Measurements from ENCODE around the gene NAT9. TPM values are rescaled to one million over a fixed set of nuclear protein-coding genes. Genes with fewer than 3 reads are reported as not detected.

Gene NAT9
- total RNA-seq, 4 donors from 2014 or later: 18.3 to 34.4 (median 27.6) TPM

GRCh38 chr17:74803388-74803930 is 27.3 kb upstream of the NAT9 start:
- Histone ChIP-seq H3K4me3 (no peak overlapping the region), H3K9me3 (no peaks in the 10 kb centered on the region), H3K4me1 (peaks cover 0 to 5% (median 0%) of the 10 kb centered on the region in 4 donors), H3K36me3 (no peaks in the 10 kb centered on the region), H3K27ac (peak overlapping the region in 1 of 4 donors; percentile 48), H3K27me3 (no peaks in the 10 kb centered on the region)
- WGBS, 2 donors (ENCODE audit: low coverage in 1 of 2): 66 to 91% methylated on average over 4 to 10 of the region's 12 CpGs
- no peak for DNase-seq
- in situ Hi-C loops (cut with MboI; ENCODE audit: low pct_ligation_motif_present in 1 of 4, low pct_unique_long_range_greater_than_20kb in 1 of 4, low sequenced_read_pairs in 3 of 4): loop anchor here in 1 of 4 donors (5.0 kb wide), 1 partner anchor 44 kb away; no protein-coding TSS in a partner anchor
- intact Hi-C loops (cut with DNase I; ENCODE audit: low total_unique reads): no loop called here
- no peak for TF ChIP-seq EP300 (IDR thresholded peaks at IDR 0.05; ENCODE audit: low read depth)
- no peak for TF ChIP-seq POLR2A (IDR thresholded peaks at IDR 0.05)
- no peak for TF ChIP-seq CTCF (IDR thresholded peaks at IDR 0.05)
- TF ChIP-seq POLR2AphosphoS5 (IDR thresholded peaks at IDR 0.05): no peak

GRCh38 chr17:74801896-74802295 is 25.8 kb upstream of the NAT9 start:
- H3K4me1 ChIP-seq: peaks cover 0 to 5% (median 0%) of the 10 kb centered on the region in 4 donors
- no peaks in the 10 kb centered on the region for H3K36me3 ChIP-seq

GRCh38 chr17:74800531-74800930 is 24.4 kb upstream of the NAT9 start:
- Histone ChIP-seq H3K9me3 (no peaks in the 10 kb centered on the region), H3K36me3 (peaks cover 0 to 8% (median under 1%) of the 10 kb centered on the region in 4 donors), H3K4me3 (no peak overlapping the region), H3K4me1 (peaks cover 0 to 5% (median 0%) of the 10 kb centered on the region in 4 donors), H3K27ac (no peak overlapping the region), H3K27me3 (no peaks in the 10 kb centered on the region)
- intact Hi-C loops (cut with DNase I; ENCODE audit: low total_unique reads): no loop called here
- in situ Hi-C loops (cut with MboI; ENCODE audit: low pct_ligation_motif_present in 1 of 4, low pct_unique_long_range_greater_than_20kb in 1 of 4, low sequenced_read_pairs in 3 of 4): loop anchor here in 1 of 4 donors (5.0 kb wide), 1 partner anchor 47 kb away; no protein-coding TSS in a partner anchor
- DNase-seq: no peak
- TF ChIP-seq EP300 (IDR thresholded peaks at IDR 0.05; ENCODE audit: low read depth): no peak
- TF ChIP-seq CTCF (IDR thresholded peaks at IDR 0.05): no peak
- TF ChIP-seq POLR2A (IDR thresholded peaks at IDR 0.05): no peak
- no peak for TF ChIP-seq POLR2AphosphoS5 (IDR thresholded peaks at IDR 0.05)
- WGBS, 2 donors (ENCODE audit: low coverage in 1 of 2): 95% methylated on average over 7 of the region's 7 CpGs; no CpG with 5 or more reads in 1 of the 2 donors

More at GRCh38 chr17:74801896-74802295, 25.8 kb upstream of the NAT9 start:
- H3K27ac ChIP-seq: no peak overlapping the region
- H3K27me3 ChIP-seq: no peaks in the 10 kb centered on the region
- WGBS, 2 donors (ENCODE audit: low coverage in 1 of 2): 94 to 95% methylated on average over 4 to 8 of the region's 8 CpGs
- H3K4me3 ChIP-seq: no peak overlapping the region
- in situ Hi-C loops (cut with MboI; ENCODE audit: low pct_ligation_motif_present in 1 of 4, low pct_unique_long_range_greater_than_20kb in 1 of 4, low sequenced_read_pairs in 3 of 4) (loop anchor here in 1 of 4 donors (5.0 kb wide), 1 partner anchor 45 kb away; no protein-coding TSS in a partner anchor), intact Hi-C loops (cut with DNase I; ENCODE audit: low total_unique reads) (no loop called here)
- no peak for DNase-seq
- no peak for TF ChIP-seq EP300 (IDR thresholded peaks at IDR 0.05; ENCODE audit: low read depth)
- no peak for TF ChIP-seq POLR2AphosphoS5 (IDR thresholded peaks at IDR 0.05)
- no peak for TF ChIP-seq POLR2A (IDR thresholded peaks at IDR 0.05)
- no peak for TF ChIP-seq CTCF (IDR thresholded peaks at IDR 0.05)
- H3K9me3 ChIP-seq: no peaks in the 10 kb centered on the region

- WGBS, 2 donors (ENCODE audit: low coverage in 1 of 2): 98% methylated on average over 14 of the region's 14 CpGs; no CpG with 5 or more reads in 1 of the 2 donors
- no peak for TF ChIP-seq POLR2A (IDR thresholded peaks at IDR 0.05)
- no peak for TF ChIP-seq POLR2AphosphoS5 (IDR thresholded peaks at IDR 0.05)
- no peak for TF ChIP-seq CTCF (IDR thresholded peaks at IDR 0.05)
- no peak for TF ChIP-seq EP300 (IDR thresholded peaks at IDR 0.05; ENCODE audit: low read depth)
Measured at GRCh38 chr17:74799097-74799496, 23.0 kb upstream of the NAT9 start.

More at GRCh38 chr17:74799097-74799496, 23.0 kb upstream of the NAT9 start:
- Histone ChIP-seq H3K4me1 (no peaks in the 10 kb centered on the region), H3K9me3 (no peaks in the 10 kb centered on the region), H3K27ac (no peak overlapping the region), H3K4me3 (no peak overlapping the region), H3K36me3 (peaks cover 0 to 21% (median 5%) of the 10 kb centered on the region in 4 donors), H3K27me3 (no peaks in the 10 kb centered on the region)
- intact Hi-C loops (cut with DNase I; ENCODE audit: low total_unique reads): no loop called here
- DNase-seq: no peak
- in situ Hi-C loops (cut with MboI; ENCODE audit: low pct_ligation_motif_present in 1 of 4, low pct_unique_long_range_greater_than_20kb in 1 of 4, low sequenced_read_pairs in 3 of 4): loop anchor here in 1 of 4 donors (10.0 kb wide), 1 partner anchor 66 kb away; no protein-coding TSS in a partner anchor
